Mesendoderm (in vitro differentiated cells): ENCODE results near the gene EEF2.

Experiments used
- DNase-seq: peaks from one replicate; pipeline ENCODE4 v3.0.0; 2013
- H2AK5ac ChIP-seq: 2 replicates; pipeline ENCODE4 v1.6.1; 2013; ENCODE audit warnings: low read length, inconsistent platforms
- H2BK120ac ChIP-seq: 2 replicates; pipeline ENCODE4 v1.6.1; 2013; ENCODE audit warnings: low read depth, mild to moderate bottlenecking, low read length, moderate library complexity, mixed read lengths
- H2BK15ac ChIP-seq: replicated peaks from 2 replicates; pipeline ENCODE4 v1.6.1; 2013; ENCODE audit warnings: low read depth, mild to moderate bottlenecking, moderate library complexity
- H2BK5ac ChIP-seq: 2 replicates; pipeline ENCODE4 v1.6.1; 2013; ENCODE audit warnings: low read length, inconsistent platforms
- H3K18ac ChIP-seq: 2 replicates; pipeline ENCODE4 v1.6.1; 2013; ENCODE audit warnings: mild to moderate bottlenecking, low read length, mixed read lengths
- H3K23ac ChIP-seq: one replicate; pipeline ENCODE4 v1.6.1; 2013; ENCODE audit warnings: low read length
- H3K27ac ChIP-seq: 2 replicates; pipeline ENCODE4 v1.5.1; 2013; ENCODE audit warnings: low read depth, mild to moderate bottlenecking, inconsistent platforms, low read length, moderate library complexity
- H3K27me3 ChIP-seq: 2 replicates; pipeline ENCODE4 v1.6.1; 2013; ENCODE audit warnings: low read length, control low read depth, mild to moderate bottlenecking, inconsistent platforms; ENCODE audit not compliant: insufficient read depth, poor library complexity
- H3K36me3 ChIP-seq: 2 replicates; pipeline ENCODE4 v1.6.1; 2013; ENCODE audit warnings: low read length, inconsistent platforms; ENCODE audit not compliant: control insufficient read depth, insufficient read depth
- H3K4ac ChIP-seq: one replicate; pipeline ENCODE4 v1.6.1; 2013; ENCODE audit warnings: low read depth, mild to moderate bottlenecking, low read length, moderate library complexity
- H3K4me1 ChIP-seq: 2 replicates; pipeline ENCODE4 v1.6.1; 2013; ENCODE audit warnings: low read depth, low read length, inconsistent platforms; ENCODE audit not compliant: control insufficient read depth
- H3K4me2 ChIP-seq: 2 replicates; pipeline ENCODE4 v1.6.1; 2013; ENCODE audit warnings: low read length
- H3K4me3 ChIP-seq: 2 replicates; pipeline ENCODE4 v1.5.1; 2013; ENCODE audit warnings: mild to moderate bottlenecking, low read length
- H3K56ac ChIP-seq: one replicate; pipeline ENCODE4 v1.6.1; 2013; ENCODE audit warnings: low read length
- H3K79me1 ChIP-seq: 2 replicates; pipeline ENCODE4 v1.6.1; 2013; ENCODE audit warnings: low read length, inconsistent platforms
- H3K79me2 ChIP-seq: 2 replicates; pipeline ENCODE4 v1.6.1; 2013; ENCODE audit warnings: mild to moderate bottlenecking, low read length; ENCODE audit not compliant: control insufficient read depth, insufficient read depth
- H3K9ac ChIP-seq: 2 replicates; pipeline ENCODE4 v1.6.1; 2013; ENCODE audit warnings: low read length, inconsistent platforms
- H4K5ac ChIP-seq: one replicate; pipeline ENCODE4 v1.6.1; 2013; ENCODE audit warnings: low read length
- H4K8ac ChIP-seq: one replicate; pipeline ENCODE4 v1.6.1; 2013; ENCODE audit warnings: low read depth, mild to moderate bottlenecking, control low read depth, low read length, moderate library complexity
- WGBS: extraction: QIAGEN DNeasy Blood & Tissue Kit; methylation state at CpG from one replicate; pipeline ENCODE4 v1.1.7; 2013; ENCODE audit warnings: low lambda C conversion rate, missing lambda C conversion rate; ENCODE audit not compliant: insufficient coverage; ENCODE audit errors: extremely low coverage; 5-methylcytosine and 5-hydroxymethylcytosine counted together

Gene EEF2

GRCh38 chr19:3990815-3991117 lies 5.5 kb upstream of the EEF2 start:
- Histone ChIP-seq H3K36me3 (no peaks in the 10 kb centered on the region), H3K23ac (no peak overlapping the region), H3K79me2 (no peaks in the 10 kb centered on the region), H3K27ac (no peak overlapping the region), H2BK120ac (no peak overlapping the region), H3K9ac (no peak overlapping the region), H3K18ac (no peak overlapping the region), H4K5ac (no peak overlapping the region), H2BK5ac (no peak overlapping the region), H2BK15ac (no peak overlapping the region), H3K79me1 (no peaks in the 10 kb centered on the region), H4K8ac (no peak overlapping the region), H3K4me1 (peaks cover 5% of the 10 kb centered on the region), H3K56ac (no peak overlapping the region), H3K4me3 (no peak overlapping the region), H3K4ac (no peak overlapping the region), H2AK5ac (no peak overlapping the region), H3K4me2 (no peak overlapping the region), H3K27me3 (no peaks in the 10 kb centered on the region)
- DNase-seq = no peak
- no CpG with 5 or more reads among the region's 3 CpGs for WGBS

GRCh38 chr19:3987619-3988371 lies 2.5 kb upstream of the EEF2 start:
- no peak overlapping the region for H2BK15ac ChIP-seq
- no peak overlapping the region for H3K23ac ChIP-seq
- no peak overlapping the region for H3K18ac ChIP-seq
- H3K79me2 ChIP-seq = peaks cover 25% of the 10 kb centered on the region
- H3K27me3 ChIP-seq = no peaks in the 10 kb centered on the region
- H3K4me3 ChIP-seq = no peak overlapping the region
- peak overlapping the region; percentile 75 for H3K4me2 ChIP-seq
- H4K8ac ChIP-seq = no peak overlapping the region
- H3K4ac ChIP-seq = no peak overlapping the region
- peaks cover 5% of the 10 kb centered on the region for H3K4me1 ChIP-seq
- H3K9ac ChIP-seq = peak overlapping the region; percentile 75
- DNase-seq = peak; percentile 84
- H2AK5ac ChIP-seq = no peak overlapping the region
- no peak overlapping the region for H4K5ac ChIP-seq
- H2BK5ac ChIP-seq = no peak overlapping the region
- no peak overlapping the region for H2BK120ac ChIP-seq
- no peak overlapping the region for H3K27ac ChIP-seq
- peaks cover 10% of the 10 kb centered on the region for H3K36me3 ChIP-seq
- no CpG with 5 or more reads among the region's 30 CpGs for WGBS
- H3K79me1 ChIP-seq = no peaks in the 10 kb centered on the region
- peak overlapping the region; percentile 85 for H3K56ac ChIP-seq

- Histone ChIP-seq H3K79me1 (peaks cover 10% of the 10 kb centered on the region), H3K4ac (no peak overlapping the region), H3K36me3 (peaks cover 24% of the 10 kb centered on the region), H3K4me1 (peaks cover 5% of the 10 kb centered on the region), H2BK5ac (no peak overlapping the region), H2AK5ac (no peak overlapping the region), H3K79me2 (peaks cover 38% of the 10 kb centered on the region), H3K56ac (peak overlapping the region; percentile 22), H2BK15ac (no peak overlapping the region), H4K8ac (no peak overlapping the region), H3K27ac (no peak overlapping the region), H3K18ac (no peak overlapping the region), H3K4me2 (peak overlapping the region; percentile 41), H3K27me3 (no peaks in the 10 kb centered on the region), H3K9ac (peak overlapping the region; percentile 47), H3K4me3 (no peak overlapping the region), H4K5ac (no peak overlapping the region), H3K23ac (no peak overlapping the region), H2BK120ac (no peak overlapping the region)
- DNase-seq = no peak
- WGBS = no CpG with 5 or more reads among the region's 21 CpGs
Observed at GRCh38 chr19:3986260-3987041, 1.2 kb upstream of the EEF2 start.

GRCh38 chr19:3985643-3986259 lies 488 bp upstream of the EEF2 start:
- Histone ChIP-seq H3K4me2 (peak overlapping the region; percentile 64), H3K23ac (no peak overlapping the region), H3K4ac (no peak overlapping the region), H3K9ac (peak overlapping the region; percentile 57), H3K18ac (no peak overlapping the region), H3K27ac (no peak overlapping the region), H2BK5ac (no peak overlapping the region), H3K79me2 (peaks cover 45% of the 10 kb centered on the region), H3K4me1 (peaks cover 5% of the 10 kb centered on the region), H3K36me3 (peaks cover 31% of the 10 kb centered on the region), H4K8ac (no peak overlapping the region), H3K27me3 (no peaks in the 10 kb centered on the region), H3K4me3 (no peak overlapping the region), H3K79me1 (peaks cover 16% of the 10 kb centered on the region), H4K5ac (no peak overlapping the region), H2BK120ac (no peak overlapping the region), H2AK5ac (no peak overlapping the region), H3K56ac (peak overlapping the region; percentile 60), H2BK15ac (no peak overlapping the region)
- WGBS = no CpG with 5 or more reads among the region's 19 CpGs
- DNase-seq = no peak

- Histone ChIP-seq H4K5ac (no peak overlapping the region), H3K36me3 (peaks cover 39% of the 10 kb centered on the region), H3K9ac (peak overlapping the region; percentile 99), H2BK120ac (no peak overlapping the region), H3K27ac (peak overlapping the region; percentile 49), H3K79me2 (peaks cover 57% of the 10 kb centered on the region), H3K4me2 (peak overlapping the region; percentile 66), H3K18ac (peak overlapping the region; percentile 91), H2BK5ac (peak overlapping the region; percentile 66), H3K23ac (no peak overlapping the region), H3K4me3 (peak overlapping the region; percentile 98), H3K56ac (peak overlapping the region; percentile 98), H2AK5ac (no peak overlapping the region), H3K4ac (peak overlapping the region; percentile 73), H4K8ac (no peak overlapping the region), H3K4me1 (peaks cover 5% of the 10 kb centered on the region), H3K79me1 (peaks cover 21% of the 10 kb centered on the region), H2BK15ac (no peak overlapping the region), H3K27me3 (no peaks in the 10 kb centered on the region)
- WGBS = no CpG with 5 or more reads among the region's 10 CpGs
- no peak for DNase-seq
Observed at GRCh38 chr19:3984584-3984907, 717 bp downstream of the EEF2 start.
